GM18511 (cell line): ENCODE results near the gene PDSS1.

ENCODE experiments used
- ATAC-seq: cut with Tn5 transposase; IDR thresholded peaks from one replicate; pipeline ENCODE4 v1.9.1; 2021; ENCODE audit warnings: mild to moderate bottlenecking, moderate library complexity; ENCODE audit not compliant: unreplicated experiment

Gene PDSS1

GRCh38 chr10:26790221-26790995 lies 92.9 kb downstream of the PDSS1 start:
- ATAC-seq = no peak

GRCh38 chr10:26792758-26793495 lies 95.4 kb downstream of the PDSS1 start:
- no peak for ATAC-seq
